Lower leg skin (tissue), 3 donors: ENCODE measurements around the gene RBM17.

Experiments
- CTCF ChIP-seq, 3 donors: fragments of 450-650 bp; IDR thresholded peaks; one replicate each; pipeline ENCODE4 v1.5.1; 2016; ENCODE audit warnings: antibody characterized with exemption in 3 of 3, mild to moderate bottlenecking in 3 of 3, moderate library complexity in 2 of 3
- POLR2A ChIP-seq, 2 donors: fragments of 450-650 bp; IDR thresholded peaks; one replicate each; pipeline ENCODE4 v1.6.1; 2016 to 2017; ENCODE audit warnings: antibody characterized with exemption in 2 of 2, mild to moderate bottlenecking in 1 of 2, moderate library complexity in 1 of 2

- no peak for TF ChIP-seq CTCF (IDR thresholded peaks at IDR 0.05)
- no peak for TF ChIP-seq POLR2A (IDR thresholded peaks at IDR 0.05)
Observed at GRCh38 chr10:6163364-6164270, 74.8 kb downstream of the RBM17 start.
